Measurements from ENCODE around the gene HOXA6. TPM values are rescaled to one million over a fixed set of nuclear protein-coding genes. Genes with fewer than 3 reads are reported as not detected.

HOXA6 gene
- total and polyA plus RNA-seq, 4 donors, result 0.23 TPM; not detected in 3

- Histone ChIP-seq H3K4me3 (ENCODE audit: low read depth in 1 of 3, low read length in 3 of 3) (no peak overlapping the region), H3K27me3 (ENCODE audit: control insufficient read depth in 4 of 4, insufficient read depth in 4 of 4, low read length in 3 of 4) (peaks cover 9 to 56% (median 21%) of the 10 kb centered on the region in 4 donors), H3K36me3 (ENCODE audit: control insufficient read depth in 4 of 4, insufficient read depth in 3 of 4, low read depth in 1 of 4, low read length in 3 of 4) (no peaks in the 10 kb centered on the region), H3K4me1 (ENCODE audit: control insufficient read depth in 4 of 4, insufficient read depth in 4 of 4, low read length in 3 of 4) (peaks cover 8 to 27% (median 10%) of the 10 kb centered on the region in 4 donors), H3K27ac (ENCODE audit: low read depth in 1 of 2, low read length in 2 of 2) (no peak overlapping the region), H3K9me3 (ENCODE audit: control insufficient read depth in 4 of 4, low read length in 3 of 4) (peaks cover 0 to 10% (median under 1%) of the 10 kb centered on the region in 4 donors), H3K9ac (ENCODE audit: low read depth in 1 of 2, low read length in 2 of 2) (no peak overlapping the region)
- no peak for TF ChIP-seq YY1 (IDR thresholded peaks at IDR 0.05)
- no peak for DNase-seq (ENCODE audit: low spot score)
- 34% methylated on average over 24 of the region's 24 CpGs for WGBS
Observed at GRCh38 chr7:27163288-27164044, 15.9 kb upstream of the HOXA6 start.

GRCh38 chr7:27162561-27163287 is 15.2 kb upstream of the HOXA6 start:
- 64% methylated on average over 7 of the region's 7 CpGs for WGBS
- H3K9ac ChIP-seq (ENCODE audit: low read depth in 1 of 2, low read length in 2 of 2), result no peak overlapping the region
- no peak for TF ChIP-seq ZBTB33 (IDR thresholded peaks at IDR 0.05)
- no peak for TF ChIP-seq RXRA (IDR thresholded peaks at IDR 0.05)
- no peak for TF ChIP-seq FOXA2 (IDR thresholded peaks at IDR 0.05)
- no peak for TF ChIP-seq REST (IDR thresholded peaks at IDR 0.05)
- no peak for TF ChIP-seq HNF4A (conservative IDR thresholded peaks at IDR 0.05)
- TF ChIP-seq GABPA (IDR thresholded peaks at IDR 0.05 in 1 of 2, conservative IDR thresholded peaks at IDR 0.05 in 1 of 2), result no peak
- no peak for TF ChIP-seq MAX (IDR thresholded peaks at IDR 0.05)
- TF ChIP-seq HNF4G (IDR thresholded peaks at IDR 0.05), result no peak
- TF ChIP-seq RAD21 (IDR thresholded peaks at IDR 0.05), result no peak
- TF ChIP-seq EGR1 (IDR thresholded peaks at IDR 0.05; ENCODE audit: low read depth in 2 of 2), result no peak
- no peak for TF ChIP-seq FOXA1 (IDR thresholded peaks at IDR 0.05)
- TF ChIP-seq YY1 (IDR thresholded peaks at IDR 0.05), result no peak
- no peak for TF ChIP-seq SP1 (IDR thresholded peaks at IDR 0.05)
- no peak for DNase-seq (ENCODE audit: low spot score)
- H3K27me3 ChIP-seq (ENCODE audit: control insufficient read depth in 4 of 4, insufficient read depth in 4 of 4, low read length in 3 of 4), result peaks cover 9 to 49% (median 19%) of the 10 kb centered on the region in 4 donors
- peaks cover 8 to 27% (median 10%) of the 10 kb centered on the region in 4 donors for H3K4me1 ChIP-seq (ENCODE audit: control insufficient read depth in 4 of 4, insufficient read depth in 4 of 4, low read length in 3 of 4)
- no peak overlapping the region for H3K27ac ChIP-seq (ENCODE audit: low read depth in 1 of 2, low read length in 2 of 2)
- no peak overlapping the region for H3K4me3 ChIP-seq (ENCODE audit: low read depth in 1 of 3, low read length in 3 of 3)
- H3K9me3 ChIP-seq (ENCODE audit: control insufficient read depth in 4 of 4, low read length in 3 of 4), result peaks cover 0 to 10% (median 0%) of the 10 kb centered on the region in 4 donors
- H3K36me3 ChIP-seq (ENCODE audit: control insufficient read depth in 4 of 4, insufficient read depth in 3 of 4, low read depth in 1 of 4, low read length in 3 of 4), result no peaks in the 10 kb centered on the region
